HuH-7 (cell line): ENCODE measurements around the gene BPIFB3.

Experiments
- DNase-seq: peaks from one replicate; pipeline ENCODE4 v3.0.0; 2011; ENCODE audit warnings: low spot score

BPIFB3 gene

DNA sequence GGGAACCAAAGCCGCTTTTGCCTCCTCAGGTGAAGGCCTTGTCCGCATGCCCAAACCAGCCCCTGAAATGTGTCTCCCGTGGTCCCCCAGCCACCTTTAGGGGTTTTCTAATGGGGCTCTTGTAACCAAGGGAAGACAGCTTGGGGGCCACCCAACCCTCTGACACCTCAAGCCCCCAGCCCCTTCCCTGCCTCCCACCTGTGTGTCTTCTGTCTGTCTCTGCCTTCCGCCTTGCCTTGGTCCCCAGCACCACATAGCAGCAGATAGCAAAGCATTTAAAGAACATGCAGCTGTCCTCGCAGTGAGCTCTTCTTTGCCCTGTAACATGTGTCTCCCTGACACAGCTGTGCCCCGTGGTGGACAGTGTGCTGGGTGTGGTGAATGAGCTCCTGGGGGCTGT is 9.6 kb downstream of the BPIFB3 start:
- no peak for DNase-seq

DNA sequence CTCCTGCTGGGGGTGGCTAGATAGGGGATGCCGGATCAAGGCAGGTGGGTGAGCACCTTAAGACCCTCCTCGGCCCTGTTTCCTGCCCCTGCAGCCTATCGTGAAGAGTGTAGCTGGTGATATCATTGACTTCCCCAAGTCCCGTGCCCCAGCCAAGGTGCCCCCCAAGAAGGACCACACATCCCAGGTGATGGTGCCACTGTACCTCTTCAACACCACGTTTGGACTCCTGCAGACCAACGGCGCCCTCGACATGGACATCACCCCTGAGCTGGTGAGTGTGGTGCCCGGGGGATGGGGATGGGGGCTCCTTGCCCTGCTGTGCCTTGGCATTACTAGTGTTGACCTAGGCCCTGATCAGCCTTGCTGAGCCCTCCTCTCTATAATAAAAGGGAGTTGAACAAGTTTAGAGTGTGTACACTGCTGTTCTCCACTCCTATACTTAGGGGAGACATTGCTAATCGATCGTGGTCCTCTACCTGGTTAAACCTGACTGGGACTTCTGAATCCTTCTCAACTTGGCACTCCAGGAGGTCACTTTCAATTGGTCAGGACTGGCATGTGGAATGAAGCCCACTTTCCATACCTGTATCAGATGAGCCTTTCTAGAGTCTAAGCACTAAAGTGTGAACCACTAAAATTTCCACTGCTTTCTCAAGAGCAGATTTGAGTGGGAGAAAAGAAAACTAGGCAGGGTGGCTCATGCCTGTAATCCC is 11.0 kb downstream of the BPIFB3 start:
- DNase-seq: no peak

DNA sequence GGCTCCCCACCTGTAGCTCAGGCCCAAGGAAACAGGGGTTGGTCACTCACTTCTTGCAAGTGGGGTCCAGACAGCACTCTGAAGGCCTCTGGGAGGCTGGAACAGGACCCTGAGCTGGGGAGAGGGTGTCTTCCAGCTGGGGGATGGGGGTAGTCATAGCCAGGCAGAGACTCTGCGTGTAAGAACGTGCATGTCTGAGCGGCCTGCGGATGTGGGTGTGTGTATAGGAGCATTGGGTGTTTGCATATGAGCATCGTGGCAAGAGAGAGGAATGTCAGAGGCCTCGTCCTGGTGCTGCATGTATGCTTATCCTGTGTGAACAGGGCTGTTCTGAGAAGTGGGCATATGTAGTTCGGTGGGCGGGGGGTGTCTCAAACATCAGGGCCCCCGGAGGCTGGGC is 12.1 kb downstream of the BPIFB3 start:
- DNase-seq: no peak

DNA sequence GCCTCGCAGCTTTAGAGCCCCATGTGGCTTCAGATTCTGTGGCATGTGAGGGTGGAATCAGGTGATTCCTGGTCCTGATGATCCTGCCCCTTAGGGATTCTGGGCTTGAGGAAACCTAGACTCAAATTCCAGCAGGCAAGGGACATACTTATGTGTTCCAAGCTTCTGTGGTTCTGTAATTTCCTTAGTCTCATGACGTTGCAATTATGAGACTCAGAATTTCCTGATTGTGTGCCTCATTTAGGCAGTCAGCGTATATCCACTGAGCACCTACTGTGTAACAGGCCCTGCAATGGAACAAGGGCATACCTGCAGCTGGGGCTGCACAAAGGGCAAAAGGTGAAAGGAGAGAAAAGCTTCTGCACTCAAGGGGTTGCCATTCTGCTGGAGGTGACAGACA is 14.1 kb downstream of the BPIFB3 start:
- no peak for DNase-seq

DNA sequence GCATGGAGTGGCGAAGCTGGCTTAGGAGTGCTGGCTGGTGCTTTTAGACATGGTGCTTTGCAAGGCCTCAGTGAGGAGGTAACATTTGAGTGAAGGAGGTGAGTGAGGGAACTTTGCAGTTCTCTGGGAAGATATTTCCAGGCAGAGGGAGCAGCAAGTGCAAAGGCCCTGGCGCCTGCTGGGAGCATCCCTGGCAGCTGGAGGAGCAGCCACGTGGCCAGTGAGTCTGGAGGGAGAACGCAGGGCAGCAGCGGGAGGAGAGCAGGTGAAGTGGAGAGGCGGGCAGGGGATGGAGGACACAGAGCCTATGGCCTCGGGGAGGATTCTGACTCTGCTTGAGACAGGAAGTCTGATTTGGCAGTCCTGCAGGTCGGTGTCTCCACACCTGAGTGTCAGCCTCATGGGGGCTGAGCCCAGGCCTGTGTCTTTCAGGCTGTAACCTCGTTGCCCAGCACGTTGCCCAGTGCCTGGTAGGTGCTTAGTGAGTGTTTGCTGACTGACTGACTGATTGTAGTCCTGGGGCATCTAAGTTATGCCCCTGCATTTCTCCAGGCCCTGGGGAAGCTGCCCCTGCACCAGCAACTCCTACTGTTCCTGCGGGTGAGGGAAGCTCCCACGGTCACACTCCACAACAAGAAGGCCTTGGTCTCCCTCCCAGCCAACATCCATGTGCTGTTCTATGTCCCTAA is 14.7 kb downstream of the BPIFB3 start:
- DNase-seq: no peak

DNA sequence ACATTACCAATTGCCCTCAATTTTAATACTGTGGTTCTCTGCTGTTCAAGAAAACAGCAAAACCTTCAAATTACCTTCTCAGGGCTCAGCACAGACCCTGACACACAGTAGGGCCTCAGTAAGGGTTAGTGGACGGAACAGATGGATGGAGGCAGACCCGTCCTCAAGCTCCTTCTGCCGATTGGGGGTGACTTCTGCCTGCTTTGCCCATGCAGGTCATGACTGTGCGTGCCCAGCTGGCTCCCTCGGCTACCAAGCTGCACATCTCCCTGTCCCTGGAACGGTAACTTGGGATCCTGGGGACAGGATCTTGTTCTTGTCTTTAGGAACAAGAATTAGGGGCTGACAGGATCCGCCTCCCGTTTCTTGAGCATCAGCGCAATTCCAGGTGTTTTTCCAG is 16.0 kb downstream of the BPIFB3 start:
- no peak for DNase-seq

DNA sequence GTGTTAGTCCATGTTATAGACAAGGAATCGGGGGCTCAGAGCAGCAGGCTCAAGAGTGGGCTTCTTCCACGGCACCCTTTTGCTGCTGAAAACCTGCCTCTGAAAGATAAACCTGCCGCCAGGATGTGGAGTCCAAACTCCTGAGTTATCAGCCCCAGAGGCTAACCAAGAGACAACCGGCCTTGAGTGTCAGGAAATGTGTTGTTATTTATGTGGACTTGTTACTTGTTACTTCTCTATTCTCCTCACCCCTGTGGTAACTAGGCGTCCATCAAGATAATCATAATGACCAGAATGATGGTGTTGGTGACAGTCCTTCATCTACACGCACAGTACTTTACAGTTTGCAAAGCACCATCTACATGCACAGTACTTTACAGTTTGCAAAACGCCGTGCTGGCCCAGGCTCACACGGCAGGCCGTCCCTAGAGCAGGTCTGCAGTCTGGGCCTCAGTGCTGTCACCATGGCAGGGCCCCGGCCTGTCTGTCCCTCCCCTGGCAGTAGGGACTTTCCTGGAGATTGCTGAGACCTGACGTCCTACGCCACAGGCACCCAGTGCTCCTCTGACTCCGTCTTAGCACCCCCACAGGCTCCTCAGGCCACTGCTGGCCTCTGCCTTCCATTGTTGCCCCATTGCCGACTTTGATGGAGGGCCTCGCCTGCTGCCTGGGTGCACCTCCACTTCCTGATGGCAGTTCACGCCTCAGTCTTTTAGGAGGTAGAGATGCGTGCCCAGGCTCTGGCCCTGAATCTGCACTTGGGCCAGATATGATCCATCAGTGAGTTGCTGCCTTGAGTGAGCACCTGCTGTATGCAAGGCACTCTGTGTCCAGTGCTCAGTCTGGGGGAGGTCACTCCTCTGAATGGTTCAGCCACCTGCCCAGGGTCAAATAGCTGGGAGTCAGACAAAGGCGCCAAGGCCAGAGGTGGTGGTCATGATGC is 16.7 kb downstream of the BPIFB3 start:
- no peak for DNase-seq

DNA sequence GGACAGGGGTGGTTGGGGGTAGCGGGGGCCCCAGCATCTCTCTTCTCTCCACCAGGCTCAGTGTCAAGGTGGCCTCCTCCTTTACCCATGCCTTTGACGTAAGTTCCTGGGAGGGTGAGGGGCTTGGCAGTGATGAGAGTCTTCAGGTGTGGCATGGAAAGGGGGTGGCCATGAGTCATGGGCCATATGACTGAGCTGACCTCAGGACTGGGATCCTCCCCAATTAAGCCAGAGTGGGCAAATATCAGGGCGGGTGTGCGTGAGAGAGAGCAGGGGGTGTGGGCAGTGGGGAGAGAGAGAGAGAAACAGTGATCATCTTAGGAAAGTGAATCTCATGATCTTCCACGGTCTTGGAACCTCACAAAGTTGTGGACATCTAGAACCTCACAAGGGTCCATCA is 17.5 kb downstream of the BPIFB3 start:
- DNase-seq: no peak

DNA sequence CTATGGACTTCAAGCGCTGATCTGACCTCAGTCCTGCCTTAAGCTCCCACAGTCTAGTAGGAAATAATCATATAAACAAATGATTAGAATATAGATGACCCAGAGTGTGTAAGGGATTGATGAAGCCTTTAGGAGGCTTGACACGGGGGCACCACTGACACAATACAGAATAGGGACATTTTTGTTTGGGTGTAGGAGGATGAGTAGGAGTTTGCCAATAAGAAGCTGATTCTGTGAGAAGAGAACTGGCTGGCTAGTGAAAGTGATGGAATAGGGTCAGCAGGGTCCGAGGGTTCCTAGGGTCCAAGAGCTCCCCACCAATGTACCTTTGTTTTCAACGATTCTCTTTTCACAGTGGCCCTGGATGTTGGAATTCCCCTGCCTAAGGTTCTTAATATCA is 18.7 kb downstream of the BPIFB3 start:
- DNase-seq: no peak

DNA sequence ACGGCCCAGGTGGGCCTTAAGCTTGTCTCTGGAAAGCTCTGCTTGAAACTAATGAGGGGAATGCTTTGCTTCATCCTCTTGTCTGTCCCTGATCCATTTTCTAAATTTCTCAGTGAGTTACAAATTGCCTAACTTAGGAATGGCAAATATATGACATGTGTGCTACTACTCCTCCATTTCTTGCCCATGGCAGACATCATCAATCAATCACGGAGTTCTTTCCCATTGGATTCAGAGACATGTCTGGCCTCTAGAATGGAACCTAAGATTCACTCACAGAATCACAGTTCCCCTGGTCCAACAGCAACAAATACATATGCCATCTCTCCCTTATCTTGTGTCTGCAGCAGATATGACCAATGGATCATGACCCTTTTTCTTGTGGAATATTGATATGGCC is 19.1 kb downstream of the BPIFB3 start:
- no peak for DNase-seq

DNA sequence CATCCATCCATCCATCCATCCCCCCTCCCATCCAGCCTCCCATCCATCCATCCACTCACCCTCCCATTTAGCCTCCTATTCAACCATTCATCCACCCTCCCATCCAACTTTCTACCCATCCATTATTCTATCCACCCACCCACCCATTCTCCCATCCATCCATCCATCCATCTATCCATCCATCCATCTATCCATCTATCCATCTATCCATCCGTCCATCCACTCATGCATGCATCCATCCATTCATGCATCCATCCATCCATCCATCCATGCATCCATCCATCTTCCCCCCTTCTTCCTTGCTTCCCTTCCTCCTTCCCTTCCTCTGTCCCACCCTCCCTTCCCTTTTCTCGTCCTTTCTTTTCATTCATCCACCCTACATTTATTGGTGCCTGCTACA is 21.0 kb downstream of the BPIFB3 start:
- no peak for DNase-seq

DNA sequence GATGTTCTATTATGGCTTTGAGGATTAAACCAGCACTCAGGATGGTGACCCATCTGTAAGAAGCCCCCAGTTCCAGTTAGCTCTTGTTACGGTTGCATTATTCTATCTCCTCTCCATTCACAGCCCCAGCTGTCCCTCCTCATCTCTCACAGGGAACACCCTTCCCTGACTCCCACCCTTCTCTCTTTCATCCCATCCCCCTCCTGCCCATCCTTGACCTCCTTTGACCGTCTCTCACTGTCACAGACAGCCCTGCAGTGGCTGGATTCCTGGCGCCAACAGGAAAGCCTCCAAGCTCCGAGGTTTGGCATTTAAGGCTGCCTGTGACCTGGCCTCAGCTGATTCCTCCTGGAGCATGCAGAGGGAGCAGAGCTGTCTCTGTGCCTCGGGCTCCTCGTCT is 21.6 kb downstream of the BPIFB3 start:
- DNase-seq: no peak

DNA sequence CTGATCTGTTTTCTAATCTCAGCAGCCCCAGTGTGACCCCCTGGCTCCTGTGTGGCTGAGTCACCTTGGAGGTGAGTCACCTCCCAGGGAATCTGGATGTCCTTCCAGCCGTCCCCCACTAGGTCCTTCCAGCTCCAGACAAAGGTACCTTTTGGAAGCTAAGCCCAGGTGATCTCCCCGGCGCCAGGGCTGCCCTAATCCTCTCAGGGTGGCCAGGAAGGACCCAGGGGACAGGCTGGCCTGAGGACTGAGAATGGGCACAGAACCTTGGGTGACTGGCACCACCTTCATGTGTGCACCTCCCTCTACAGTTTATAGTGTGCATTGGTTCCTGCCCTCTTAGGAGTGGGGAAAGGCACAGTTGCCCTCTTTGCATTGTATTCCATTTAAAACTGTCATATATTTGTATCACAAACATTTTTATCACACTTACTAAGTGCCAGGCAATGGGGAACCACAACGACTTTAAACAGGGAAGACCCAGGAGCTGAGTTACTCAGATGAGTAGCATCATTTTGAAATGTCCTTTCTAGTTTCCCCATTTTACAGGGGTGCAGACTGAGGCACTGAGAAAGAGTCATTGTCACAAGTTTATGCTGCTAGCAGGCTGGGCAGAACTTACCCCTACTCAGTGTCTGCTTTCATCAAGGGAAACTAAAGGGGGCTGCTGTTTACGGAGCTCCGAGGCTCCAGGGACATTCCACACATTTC is 23.1 kb downstream of the BPIFB3 start:
- peak; percentile 44 for DNase-seq

DNA sequence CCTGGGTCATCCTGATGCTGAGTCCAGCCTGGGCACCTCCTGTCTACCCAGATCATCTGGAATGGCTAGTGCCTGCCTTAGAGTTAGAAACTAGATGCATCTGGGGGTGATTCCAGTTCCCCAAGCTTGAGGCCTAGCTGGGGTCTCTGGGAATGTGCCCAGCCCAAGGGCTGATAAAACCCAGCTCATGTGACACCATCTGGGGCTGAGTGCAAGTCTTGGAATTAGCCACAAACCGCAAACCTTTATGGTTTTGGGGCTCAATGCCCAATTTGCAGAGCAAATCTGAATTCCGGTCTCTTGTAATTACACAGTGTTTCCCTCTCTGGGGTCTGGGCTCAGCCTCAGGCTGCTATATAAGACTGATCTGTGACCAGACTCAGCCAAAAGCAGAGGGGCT is 25.6 kb downstream of the BPIFB3 start, which contains the start of gene BPIFB4:
Gene BPIFB4 (plus strand): TSS at position 385 of the 400 bp plus-strand sequence. CDS start 1,884 bp downstream, outside the sequence.
- no peak for DNase-seq

DNA sequence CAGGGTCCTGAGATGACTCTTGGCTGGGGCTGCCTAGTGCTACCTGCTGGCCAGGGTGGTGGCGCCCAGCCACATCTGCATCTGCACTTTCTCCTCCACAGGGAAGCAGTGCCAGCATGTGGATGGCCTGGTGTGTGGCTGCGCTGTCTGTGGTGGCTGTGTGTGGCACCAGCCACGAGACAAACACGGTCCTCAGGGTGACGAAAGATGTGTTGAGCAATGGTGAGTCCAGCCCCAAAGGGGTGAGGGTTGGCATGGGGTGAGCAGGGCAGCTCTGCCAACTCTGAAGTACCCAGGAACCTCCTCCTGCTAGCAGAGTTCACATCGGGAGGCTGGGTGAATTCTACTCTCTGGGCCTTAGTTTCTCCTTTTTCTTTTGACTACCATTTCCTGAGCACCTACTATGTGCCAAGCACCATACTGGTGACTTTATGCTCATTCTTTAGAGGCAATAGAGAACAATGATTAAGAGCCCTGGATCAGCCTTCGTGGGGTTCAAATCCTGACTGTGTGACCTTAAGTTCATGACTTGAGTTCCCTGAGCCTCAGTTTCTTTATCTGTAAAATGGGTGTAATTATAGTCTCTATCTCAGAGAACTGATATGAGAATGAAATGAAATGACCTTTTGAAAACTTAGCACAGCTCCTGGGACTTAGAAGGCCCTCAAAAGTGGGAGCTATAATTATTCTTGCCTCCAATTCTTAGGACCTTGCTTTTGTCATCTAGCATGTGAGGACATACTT is 27.9 kb downstream of the BPIFB3 start:
- no peak for DNase-seq

DNA sequence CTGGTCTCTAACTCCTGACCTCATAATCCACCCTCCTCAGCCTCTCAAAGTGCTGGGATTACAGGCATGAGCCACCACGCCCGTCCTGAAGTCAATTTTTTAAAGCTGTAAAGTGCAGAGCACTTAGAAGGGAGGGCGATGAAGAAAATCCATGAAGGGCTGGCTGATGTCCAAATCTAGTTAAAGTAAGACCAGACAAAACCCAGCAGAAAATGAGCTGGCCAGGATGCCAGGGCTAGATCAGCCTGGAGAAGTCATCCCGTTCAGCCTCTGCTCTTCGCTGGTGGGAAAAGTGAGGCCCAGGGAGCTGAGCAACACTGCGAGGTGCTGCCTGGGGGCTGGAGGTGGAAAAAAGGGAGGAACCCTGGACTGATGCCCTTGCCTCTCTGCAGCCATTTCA is 28.8 kb downstream of the BPIFB3 start:
- no peak for DNase-seq

DNA sequence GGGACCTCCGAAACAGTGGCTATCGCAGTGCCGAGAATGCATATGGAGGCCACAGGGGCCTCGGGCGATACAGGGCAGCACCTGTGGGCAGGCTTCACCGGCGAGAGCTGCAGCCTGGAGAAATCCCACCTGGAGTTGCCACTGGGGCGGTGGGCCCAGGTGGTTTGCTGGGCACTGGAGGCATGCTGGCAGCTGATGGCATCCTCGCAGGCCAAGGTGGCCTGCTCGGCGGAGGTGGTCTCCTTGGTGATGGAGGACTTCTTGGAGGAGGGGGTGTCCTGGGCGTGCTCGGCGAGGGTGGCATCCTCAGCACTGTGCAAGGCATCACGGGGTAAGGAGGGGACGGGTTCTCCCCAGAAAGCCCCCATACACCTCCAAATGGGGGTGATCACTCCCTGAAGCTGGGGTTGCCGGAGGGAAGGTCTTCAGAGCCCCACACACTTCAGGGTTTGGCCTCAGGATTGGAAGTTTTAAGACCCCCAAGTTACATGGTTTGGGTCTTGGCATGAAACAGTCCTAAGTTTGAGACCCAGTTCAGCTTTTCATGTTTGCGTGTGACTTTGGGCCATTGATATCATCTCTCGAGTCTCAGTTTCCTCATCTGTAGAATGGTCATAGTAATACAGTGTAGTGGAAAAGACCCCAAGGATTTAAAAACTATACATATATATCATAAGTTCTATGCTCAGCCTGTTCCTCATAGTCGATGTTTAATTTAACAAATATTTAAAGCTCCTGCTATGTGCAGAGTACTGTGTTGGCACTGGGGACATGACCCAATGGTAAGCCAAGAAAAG is 30.0 kb downstream of the BPIFB3 start:
- no peak for DNase-seq

DNA sequence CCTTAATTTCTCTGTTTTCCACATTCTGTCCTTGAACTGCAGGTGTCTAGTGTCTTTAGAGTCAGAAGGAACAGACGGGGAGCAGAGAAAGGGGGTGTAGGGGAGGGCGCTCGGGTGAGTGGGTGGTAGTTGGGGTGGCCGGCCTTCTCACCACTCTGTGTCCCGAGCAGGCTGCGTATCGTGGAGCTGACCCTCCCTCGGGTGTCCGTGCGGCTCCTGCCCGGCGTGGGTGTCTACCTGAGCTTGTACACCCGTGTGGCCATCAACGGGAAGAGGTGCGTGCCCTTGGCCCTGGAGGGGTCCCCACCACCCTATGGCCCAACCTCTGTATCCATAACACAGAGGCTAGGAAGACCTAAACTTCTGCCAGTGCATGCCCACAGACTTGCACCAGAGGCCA is 31.0 kb downstream of the BPIFB3 start:
- DNase-seq: no peak

DNA sequence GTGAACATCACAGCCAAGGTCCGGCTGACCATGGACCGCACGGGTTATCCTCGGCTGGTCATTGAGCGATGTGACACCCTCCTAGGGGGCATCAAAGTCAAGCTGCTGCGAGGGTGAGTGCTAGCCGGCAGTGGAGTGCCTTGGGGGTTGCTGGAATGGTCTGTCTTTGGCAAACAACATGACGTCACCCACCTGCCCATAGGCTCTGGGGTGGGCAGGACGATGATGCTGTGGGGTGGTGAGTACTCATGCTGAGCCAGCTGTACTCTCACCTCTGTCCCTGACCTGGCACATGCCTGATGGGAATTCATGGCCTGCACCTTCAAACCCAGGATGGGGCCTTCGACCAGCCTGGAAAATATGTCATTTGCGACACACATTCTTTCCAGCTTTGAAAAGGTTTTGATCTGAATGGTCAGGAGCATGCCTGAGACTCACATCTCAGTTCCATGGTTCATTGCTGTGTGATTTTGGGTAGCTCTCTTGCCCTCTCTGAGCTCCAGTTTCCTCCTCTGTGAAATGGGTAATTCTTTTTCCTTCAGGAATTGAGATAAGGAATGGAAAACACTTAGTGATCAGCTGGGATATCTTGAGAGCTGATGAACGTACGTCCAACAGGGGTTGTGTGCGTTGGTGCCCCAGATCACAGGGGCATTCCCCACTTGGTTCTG is 32.5 kb downstream of the BPIFB3 start:
- no peak for DNase-seq

DNA sequence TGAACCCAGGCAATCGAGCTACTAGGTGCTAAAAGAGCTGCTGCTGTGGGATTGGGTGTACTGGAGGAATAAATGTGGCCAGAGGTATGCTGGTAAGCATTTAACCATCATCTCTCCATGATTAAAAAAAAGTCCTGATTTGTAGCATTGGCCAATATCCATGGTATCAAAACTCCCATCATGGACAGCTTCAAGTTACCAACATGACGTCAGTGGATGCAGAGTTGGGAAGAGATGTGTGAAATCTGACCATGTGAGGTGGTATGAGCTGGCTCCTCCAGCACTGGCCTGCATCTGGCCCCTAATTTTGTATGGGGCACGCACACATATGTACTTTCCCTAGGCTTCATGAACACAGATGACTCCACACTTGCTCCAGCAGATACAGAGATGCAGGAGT is 37.4 kb downstream of the BPIFB3 start:
- DNase-seq: no peak
